ENCODE data around the gene LMAN1L.

LMAN1L gene

GRCh38 chr15:74873756-74874424 lies 61.3 kb downstream of the LMAN1L start:
- Mint-ChIP-seq H3K4me3 (peak overlapping the region; percentile 96), H3K4me1 (ENCODE audit: low read depth) (peaks cover 42% of the 10 kb centered on the region), H3K9me3 (ENCODE audit: low read depth) (no peaks in the 10 kb centered on the region), H3K27me3 (no peaks in the 10 kb centered on the region), H3K36me3 (peaks cover 6% of the 10 kb centered on the region), H3K27ac (peak overlapping the region; percentile 87)
